Effector memory CD4-positive, alpha-beta T cell (primary cell): Measurements from ENCODE around the gene COPS4.

ENCODE experiments used
- DNase-seq, 3 donors: peaks; one replicate each; pipeline ENCODE4 v3.0.0-alpha.2; 2020
- H3K27ac ChIP-seq: 2 replicates; pipeline ENCODE4 v1.7.0; 2013; ENCODE audit warnings: mild to moderate bottlenecking, low read length, moderate library complexity; ENCODE audit not compliant: insufficient read depth, poor library complexity, severe bottlenecking
- H3K27me3 ChIP-seq: replicated peaks from 2 replicates; pipeline ENCODE4 v1.7.0; 2013; ENCODE audit warnings: mild to moderate bottlenecking, low read length; ENCODE audit not compliant: insufficient read depth, control insufficient read depth, poor library complexity, severe bottlenecking
- H3K36me3 ChIP-seq: 2 replicates; pipeline ENCODE4 v1.7.0; 2013; ENCODE audit warnings: mild to moderate bottlenecking, low read length, moderate library complexity; ENCODE audit not compliant: control insufficient read depth, insufficient read depth
- H3K4me1 ChIP-seq: 2 replicates; pipeline ENCODE4 v1.7.0; 2013; ENCODE audit warnings: low read length, mild to moderate bottlenecking; ENCODE audit not compliant: control insufficient read depth, insufficient read depth, poor library complexity, severe bottlenecking
- H3K4me3 ChIP-seq: 2 replicates; pipeline ENCODE4 v1.7.0; 2013; ENCODE audit warnings: low read length, low read depth, mild to moderate bottlenecking; ENCODE audit not compliant: insufficient read depth, poor library complexity, severe bottlenecking
- H3K9me3 ChIP-seq: 2 replicates; pipeline ENCODE4 v1.7.0; 2013; ENCODE audit warnings: mild to moderate bottlenecking, low read length, moderate library complexity; ENCODE audit not compliant: control insufficient read depth

Gene COPS4

DNA sequence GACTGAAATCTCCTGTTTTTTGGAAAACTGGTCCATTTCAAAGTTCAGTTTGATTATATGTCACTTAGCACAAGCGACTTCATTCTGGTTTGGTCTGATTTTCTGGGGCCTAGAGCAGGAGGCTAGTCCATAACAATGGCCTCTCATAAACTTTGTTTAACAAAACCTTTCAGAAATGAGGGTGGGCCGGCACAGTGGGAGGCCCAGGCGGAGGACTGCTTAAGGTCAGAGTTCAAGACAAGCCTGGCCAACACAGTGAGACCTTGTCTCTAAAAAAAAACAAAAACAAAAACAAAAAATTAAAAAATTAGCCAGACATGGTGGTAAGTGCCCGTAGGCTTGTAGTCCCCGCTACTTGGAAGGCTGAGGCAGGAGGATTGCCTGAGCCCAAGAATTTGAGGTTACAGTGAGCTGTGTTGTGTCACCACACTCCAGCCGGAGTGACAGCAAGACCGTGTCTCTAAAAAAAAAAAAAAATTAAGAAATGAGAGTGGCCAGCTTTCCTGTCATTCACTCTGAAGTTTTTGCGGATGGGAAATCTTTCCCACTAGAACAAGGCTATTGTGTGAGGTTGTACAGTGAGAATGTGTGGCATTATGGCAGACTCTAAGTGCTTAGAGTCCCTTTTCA is 80.8 kb downstream of the COPS4 start:
- H3K27me3 ChIP-seq, result no peaks in the 10 kb centered on the region
- no peak overlapping the region for H3K4me3 ChIP-seq
- no peaks in the 10 kb centered on the region for H3K36me3 ChIP-seq
- DNase-seq, result no peak
- peaks cover 19% of the 10 kb centered on the region for H3K4me1 ChIP-seq
- H3K27ac ChIP-seq, result no peak overlapping the region
- H3K9me3 ChIP-seq, result no peaks in the 10 kb centered on the region

DNA sequence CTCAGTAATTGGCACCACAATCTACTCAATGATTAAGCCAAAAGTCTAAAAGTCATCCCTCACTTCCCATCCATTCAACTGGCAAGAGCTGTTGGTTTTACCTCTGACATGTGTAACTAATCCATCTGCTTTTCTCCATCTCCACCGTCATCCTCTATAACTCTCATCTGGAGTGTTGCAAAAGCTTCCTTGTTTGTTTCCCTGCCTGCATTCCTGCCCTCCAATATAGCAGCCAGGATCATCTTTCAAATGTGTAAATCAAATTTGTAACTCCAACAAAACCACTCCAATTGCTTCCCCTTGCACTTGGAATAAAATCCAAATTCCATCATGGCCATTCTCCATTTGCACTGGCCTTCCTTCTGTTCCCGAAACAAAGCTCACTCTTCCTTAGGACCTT is 83.9 kb downstream of the COPS4 start:
- H3K4me1 ChIP-seq, result peaks cover 7% of the 10 kb centered on the region
- H3K27me3 ChIP-seq, result no peaks in the 10 kb centered on the region
- H3K4me3 ChIP-seq, result no peak overlapping the region
- no peak for DNase-seq
- no peaks in the 10 kb centered on the region for H3K9me3 ChIP-seq
- H3K27ac ChIP-seq, result no peak overlapping the region
- no peaks in the 10 kb centered on the region for H3K36me3 ChIP-seq

DNA sequence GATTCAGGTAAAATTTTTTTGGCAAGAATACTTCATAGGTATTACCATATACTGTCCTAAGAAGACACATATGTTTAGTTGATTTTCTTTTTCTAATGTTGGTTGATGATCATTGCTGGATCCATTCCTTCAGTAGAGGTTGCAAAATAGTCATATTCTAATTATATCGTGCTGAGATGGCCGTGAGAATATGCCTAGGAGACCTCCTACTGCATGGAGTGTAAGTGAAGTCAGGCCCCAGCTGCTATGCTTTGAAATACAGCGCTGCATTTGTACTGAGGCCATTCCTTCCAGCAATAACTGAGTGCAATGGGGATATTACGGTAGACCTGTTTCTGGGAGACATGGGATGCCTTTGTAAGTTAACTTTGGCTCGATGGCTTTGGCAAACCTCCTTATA is 86.3 kb downstream of the COPS4 start:
- no peak overlapping the region for H3K27ac ChIP-seq
- no peak overlapping the region for H3K4me3 ChIP-seq
- no peaks in the 10 kb centered on the region for H3K36me3 ChIP-seq
- no peaks in the 10 kb centered on the region for H3K4me1 ChIP-seq
- H3K9me3 ChIP-seq, result no peaks in the 10 kb centered on the region
- DNase-seq, result no peak
- no peaks in the 10 kb centered on the region for H3K27me3 ChIP-seq

DNA sequence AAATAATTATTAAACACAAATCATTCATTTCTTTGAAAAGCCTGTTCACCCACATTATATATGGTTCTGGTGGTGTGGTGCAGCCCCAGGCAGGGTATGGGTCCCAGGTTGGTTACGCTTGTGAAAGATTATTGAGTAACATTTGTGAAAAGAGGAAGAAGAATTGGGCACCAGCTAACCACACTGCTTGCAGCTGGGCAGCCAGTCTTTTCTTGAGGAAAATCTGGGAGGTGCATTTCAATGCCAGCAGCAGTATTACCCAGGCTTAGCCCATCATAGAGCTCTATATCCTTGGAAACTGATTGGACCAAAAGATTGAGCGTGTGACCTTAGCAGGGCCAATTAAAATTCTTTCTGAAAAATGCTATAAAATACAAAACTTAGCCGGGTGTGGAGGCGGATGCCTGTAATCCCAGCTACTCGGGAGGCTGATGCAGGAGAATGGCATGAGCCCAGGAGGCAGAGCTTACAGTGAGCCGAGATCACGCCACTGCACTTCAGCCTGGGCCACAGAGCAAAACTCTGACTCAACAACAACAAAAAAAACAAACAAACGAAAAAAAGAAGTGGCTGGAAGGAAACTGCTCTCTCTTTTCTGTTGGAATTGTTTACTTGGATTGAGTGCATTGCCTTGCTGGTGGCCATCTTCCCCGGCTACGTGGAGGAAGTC is 89.3 kb downstream of the COPS4 start:
- H3K4me1 ChIP-seq, result no peaks in the 10 kb centered on the region
- H3K27me3 ChIP-seq, result no peaks in the 10 kb centered on the region
- no peaks in the 10 kb centered on the region for H3K36me3 ChIP-seq
- H3K9me3 ChIP-seq, result no peaks in the 10 kb centered on the region
- H3K27ac ChIP-seq, result no peak overlapping the region
- no peak overlapping the region for H3K4me3 ChIP-seq
- no peak for DNase-seq
